Astrocyte (in vitro differentiated cells and primary cell): ENCODE measurements around the gene KIF5A.

Experiments
- CTCF ChIP-seq: IDR thresholded peaks from 2 replicates; pipeline ENCODE4 v1.5.1; 2011; ENCODE audit warnings: low read depth, mild to moderate bottlenecking, inconsistent platforms, low read length, moderate library complexity; ENCODE audit not compliant: insufficient read depth
- EZH2 ChIP-seq: IDR thresholded peaks from 2 replicates; pipeline ENCODE4 v1.6.1; 2012; ENCODE audit warnings: mild to moderate bottlenecking, low read length, inconsistent platforms; ENCODE audit not compliant: insufficient read depth

- no peak for TF ChIP-seq CTCF
- TF ChIP-seq EZH2, result no peak
Observed at GRCh38 chr12:57575771-57576612, 26.1 kb downstream of the KIF5A start.
